Psoas muscle (tissue), 8 donors: ENCODE measurements around the gene SARDH. TPM values are rescaled to one million over a fixed set of nuclear protein-coding genes. Genes with fewer than 3 reads are reported as not detected.

Source experiments
- ATAC-seq, 4 donors: fragments of 200-7000 bp; cut with Tn5 transposase; one replicate each; pipeline ENCODE4 v1.9.1; 2020; ENCODE audit warnings: moderate library complexity in 3 of 4, mild to moderate bottlenecking in 2 of 4
- DNase-seq, 2 donors: peaks; one replicate each; pipeline ENCODE4 v3.0.0-alpha.2; 2020
- H3K27ac ChIP-seq: fragments of 200-600 bp; one replicate; pipeline ENCODE4 v1.8.0; 2022
- H3K27me3 ChIP-seq, 3 donors: fragments of 200-600 bp in 1 of 3; one replicate each; pipeline versions ENCODE4 v1.6.1 to v1.8.0; 2013 to 2022; ENCODE audit warnings: low read length in 2 of 3, mild to moderate bottlenecking in 2 of 3, moderate library complexity in 1 of 3; ENCODE audit not compliant: insufficient read depth in 3 of 3
- H3K36me3 ChIP-seq, 2 donors: fragments of 200-600 bp in 1 of 2; one replicate each; pipeline versions ENCODE4 v1.6.1 to v1.8.0; 2013 to 2022; ENCODE audit warnings: low read depth in 1 of 2, mild to moderate bottlenecking in 1 of 2, moderate library complexity in 1 of 2; ENCODE audit not compliant: insufficient read depth in 1 of 2
- H3K4me1 ChIP-seq: fragments of 200-600 bp; one replicate; pipeline ENCODE4 v1.8.0; 2022
- H3K4me3 ChIP-seq: fragments of 200-600 bp; one replicate; pipeline ENCODE4 v1.8.0; 2022; ENCODE audit warnings: mild to moderate bottlenecking
- H3K9me3 ChIP-seq: fragments of 200-600 bp; one replicate; pipeline ENCODE4 v1.8.0; 2022
- CTCF ChIP-seq: fragments of 200-600 bp; IDR thresholded peaks from one replicate; pipeline ENCODE4 v1.8.0; 2022; ENCODE audit warnings: antibody characterized with exemption
- WGBS, 3 donors: extraction: QIAGEN DNeasy Blood & Tissue Kit; methylation state at CpG; one replicate each; pipeline versions ENCODE4 v1.1.6 to v1.1.7; 2013; 5-methylcytosine and 5-hydroxymethylcytosine counted together
- intact Hi-C, 2 donors: fragments of 100-400 bp; cut with DNase I; formaldehyde crosslinking; loops; one replicate each; pipeline versions ENCODE4 v1.11.0 to v1.14.2; 2022
- polyA plus RNA-seq, 3 donors: library from polyadenylated mRNA; stranded (reverse); fragments of 200-250 nt; gene quantifications; one replicate each; pipeline ENCODE4 v1.2.3, GENCODE V29; 2013
- total RNA-seq, 4 donors: library from RNA; stranded (reverse); fragmentation: NEBNext Ultra II Directional in 2 of 4; extraction: Animal tissue kit (Norgen Biotek cat#: 25700) in 2 of 4; gene quantifications; one replicate each; pipeline versions ENCODE4 v1.2.1 to v1.2.4, GENCODE V29; 2021 to 2023
- donor health status: healthy with polysubstance abuse.
- donor health status: DM: no; HTN: no; CAD: no; lungs with moderate emphysema.
- donor health status: Bipolar disorder and iron deficiency.
- donor health status: healthy.
- donor health status: DM: yes; HTN: yes; CAD: no.
- donor health status: DM: no; HTN: no; CAD: no.
- donor health status: DM: no; HTN: no; CAD: no.
- donor health status: DM: yes; HTN: yes; CAD: no.

The SARDH gene
- total and polyA plus RNA-seq, 7 donors, result 0.16 to 2.5 (median 0.62) TPM

GRCh38 chr9:133786371-133786753 is 48.2 kb upstream of the SARDH start:
- Histone ChIP-seq H3K9me3 (no peaks in the 10 kb centered on the region), H3K27me3 (no peaks in the 10 kb centered on the region), H3K4me3 (no peak overlapping the region), H3K36me3 (no peaks in the 10 kb centered on the region), H3K27ac (no peak overlapping the region), H3K4me1 (no peaks in the 10 kb centered on the region)
- DNase-seq (peak in 1 of 2 donors; percentile 33), ATAC-seq (no peak)
- 83 to 92% (median 89%) methylated on average over 11 of the region's 11 CpGs for WGBS, 3 donors
- intact Hi-C loops, result no loop called here
- no peak for TF ChIP-seq CTCF

DNA sequence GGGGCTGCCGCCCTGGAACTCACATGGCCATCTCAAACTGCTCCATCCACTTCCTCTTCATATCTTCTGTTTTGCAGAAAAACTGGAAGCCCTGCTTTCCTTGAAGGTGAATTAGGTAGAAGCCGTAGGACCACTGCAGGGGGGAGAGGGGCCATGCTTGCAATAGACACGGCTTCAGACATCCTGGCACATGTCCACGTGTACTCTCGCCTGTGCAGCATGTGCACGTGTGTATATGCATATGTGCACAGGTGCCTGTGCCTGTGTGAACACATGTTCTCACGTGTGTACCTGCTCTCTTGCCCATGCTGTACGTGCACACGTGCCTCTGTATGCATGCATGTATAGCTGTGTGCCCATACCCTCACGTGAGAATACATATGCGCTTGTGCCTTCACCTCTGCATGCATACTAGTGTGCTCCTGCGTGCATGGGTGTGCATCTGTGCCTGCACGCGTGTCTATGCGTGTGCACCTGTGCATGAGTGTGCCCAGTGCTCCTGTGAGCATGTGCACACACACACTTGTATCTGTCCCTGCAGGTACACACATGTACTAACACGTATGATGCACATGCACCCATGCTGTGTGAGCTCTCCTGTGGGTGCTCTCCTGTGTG is 47.7 kb upstream of the SARDH start:
- Histone ChIP-seq H3K4me1 (no peaks in the 10 kb centered on the region), H3K36me3 (no peaks in the 10 kb centered on the region), H3K9me3 (no peaks in the 10 kb centered on the region), H3K27ac (no peak overlapping the region), H3K27me3 (no peaks in the 10 kb centered on the region), H3K4me3 (no peak overlapping the region)
- ATAC-seq (no peak), DNase-seq (peak in 1 of 2 donors; percentile 33)
- 88 to 93% (median 88%) methylated on average over 16 of the region's 16 CpGs for WGBS, 3 donors
- no peak for TF ChIP-seq CTCF
- intact Hi-C loops, result no loop called here

DNA sequence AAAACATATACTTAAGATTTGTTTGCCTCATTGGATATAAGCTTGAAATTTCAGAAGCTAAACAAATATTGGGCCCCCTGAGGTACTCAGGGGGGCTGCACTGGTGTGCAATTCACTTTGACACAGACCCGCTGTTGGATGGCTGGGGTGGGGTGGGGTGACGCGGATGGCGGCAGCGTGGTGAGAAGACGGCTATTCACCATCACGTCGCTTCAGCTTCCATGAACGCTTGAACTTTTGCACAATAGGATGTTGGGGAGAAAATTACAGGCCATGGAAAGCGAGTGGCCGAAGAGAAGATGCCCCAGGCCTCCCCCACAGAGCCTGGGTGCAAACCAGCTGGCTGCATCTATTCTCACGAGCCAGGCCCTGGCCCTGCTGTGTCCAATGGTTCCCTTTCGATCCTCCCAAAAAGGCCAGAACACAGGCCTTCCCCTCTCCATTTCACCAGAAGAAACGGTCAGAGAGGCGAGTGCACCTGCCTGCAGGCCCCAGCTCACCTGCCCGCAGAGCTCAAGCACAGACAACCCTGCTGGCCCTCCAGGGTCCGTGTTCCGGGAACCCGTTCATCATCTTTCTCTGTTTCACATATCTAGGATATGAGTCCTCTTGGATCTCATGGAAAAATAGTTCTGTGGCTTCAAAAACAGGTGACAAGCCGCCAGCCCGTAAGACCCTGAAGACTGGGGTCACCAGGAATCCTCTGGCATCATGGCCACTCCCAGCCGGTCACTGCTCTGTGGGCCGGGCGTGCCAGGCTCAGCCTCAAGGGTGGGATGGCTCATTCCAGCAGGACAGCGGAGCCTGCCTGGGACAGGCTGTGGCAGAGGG is 46.8 kb upstream of the SARDH start:
- TF ChIP-seq CTCF, result no peak
- H3K36me3 ChIP-seq, result no peaks in the 10 kb centered on the region
- intact Hi-C loops, result no loop called here
- H3K4me3 ChIP-seq, result no peak overlapping the region
- H3K27me3 ChIP-seq, result no peaks in the 10 kb centered on the region
- DNase-seq, result peak in 1 of 2 donors; percentile 35
- H3K9me3 ChIP-seq, result no peaks in the 10 kb centered on the region
- ATAC-seq, result no peak
- 91 to 95% (median 92%) methylated on average over 25 of the region's 25 CpGs for WGBS, 3 donors
- no peaks in the 10 kb centered on the region for H3K4me1 ChIP-seq
- H3K27ac ChIP-seq, result no peak overlapping the region

- no peak overlapping the region for H3K27ac ChIP-seq
- TF ChIP-seq CTCF, result no peak
- H3K27me3 ChIP-seq, result no peaks in the 10 kb centered on the region
- DNase-seq (peak in 1 of 2 donors; percentile 54), ATAC-seq (no peak)
- no peak overlapping the region for H3K4me3 ChIP-seq
- intact Hi-C loops, result loop anchor here in 1 of 2 donors (2.0 kb wide), 1 partner anchor 213 kb away; no protein-coding TSS in a partner anchor
- 78 to 87% (median 84%) methylated on average over 11 to 13 of the region's 13 CpGs for WGBS, 3 donors
- H3K36me3 ChIP-seq, result no peaks in the 10 kb centered on the region
- no peaks in the 10 kb centered on the region for H3K4me1 ChIP-seq
- no peaks in the 10 kb centered on the region for H3K9me3 ChIP-seq
These were observed 45.2 kb upstream of the SARDH start for GRCh38 chr9:133783331-133783731.
